Stimulated activated CD8-positive, alpha-beta memory T cell treated with anti-CD3 and anti-CD28 coated beads, Interleukin-15, amount 100 ng/mL, for 1 hour (primary cell): Measurements from ENCODE around the gene ANKRD49.

ENCODE experiments used
- DNase-seq: peaks from one replicate; pipeline ENCODE4 v3.0.0-alpha.2; 2020; ENCODE audit warnings: low read depth

The ANKRD49 gene

DNA sequence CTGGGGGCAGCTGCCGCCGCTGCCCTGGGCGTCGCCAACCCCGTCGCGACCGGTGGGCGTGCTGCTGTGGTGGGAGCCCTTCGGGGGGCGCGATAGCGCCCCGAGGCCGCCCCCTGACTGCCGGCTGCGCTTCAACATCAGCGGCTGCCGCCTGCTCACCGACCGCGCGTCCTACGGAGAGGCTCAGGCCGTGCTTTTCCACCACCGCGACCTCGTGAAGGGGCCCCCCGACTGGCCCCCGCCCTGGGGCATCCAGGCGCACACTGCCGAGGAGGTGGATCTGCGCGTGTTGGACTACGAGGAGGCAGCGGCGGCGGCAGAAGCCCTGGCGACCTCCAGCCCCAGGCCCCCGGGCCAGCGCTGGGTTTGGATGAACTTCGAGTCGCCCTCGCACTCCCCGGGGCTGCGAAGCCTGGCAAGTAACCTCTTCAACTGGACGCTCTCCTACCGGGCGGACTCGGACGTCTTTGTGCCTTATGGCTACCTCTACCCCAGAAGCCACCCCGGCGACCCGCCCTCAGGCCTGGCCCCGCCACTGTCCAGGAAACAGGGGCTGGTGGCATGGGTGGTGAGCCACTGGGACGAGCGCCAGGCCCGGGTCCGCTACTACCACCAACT is 51.0 kb downstream of the ANKRD49 start:
- DNase-seq, result no peak

DNA sequence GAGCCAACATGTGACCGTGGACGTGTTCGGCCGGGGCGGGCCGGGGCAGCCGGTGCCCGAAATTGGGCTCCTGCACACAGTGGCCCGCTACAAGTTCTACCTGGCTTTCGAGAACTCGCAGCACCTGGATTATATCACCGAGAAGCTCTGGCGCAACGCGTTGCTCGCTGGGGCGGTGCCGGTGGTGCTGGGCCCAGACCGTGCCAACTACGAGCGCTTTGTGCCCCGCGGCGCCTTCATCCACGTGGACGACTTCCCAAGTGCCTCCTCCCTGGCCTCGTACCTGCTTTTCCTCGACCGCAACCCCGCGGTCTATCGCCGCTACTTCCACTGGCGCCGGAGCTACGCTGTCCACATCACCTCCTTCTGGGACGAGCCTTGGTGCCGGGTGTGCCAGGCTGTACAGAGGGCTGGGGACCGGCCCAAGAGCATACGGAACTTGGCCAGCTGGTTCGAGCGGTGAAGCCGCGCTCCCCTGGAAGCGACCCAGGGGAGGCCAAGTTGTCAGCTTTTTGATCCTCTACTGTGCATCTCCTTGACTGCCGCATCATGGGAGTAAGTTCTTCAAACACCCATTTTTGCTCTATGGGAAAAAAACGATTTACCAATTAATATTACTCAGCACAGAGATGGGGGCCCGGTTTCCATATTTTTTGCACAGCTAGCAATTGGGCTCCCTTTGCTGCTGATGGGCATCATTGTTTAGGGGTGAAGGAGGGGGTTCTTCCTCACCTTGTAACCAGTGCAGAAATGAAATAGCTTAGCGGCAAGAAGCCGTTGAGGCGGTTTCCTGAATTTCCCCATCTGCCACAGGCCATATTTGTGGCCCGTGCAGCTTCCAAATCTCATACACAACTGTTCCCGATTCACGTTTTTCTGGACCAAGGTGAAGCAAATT is 51.7 kb downstream of the ANKRD49 start:
- DNase-seq, result no peak

DNA sequence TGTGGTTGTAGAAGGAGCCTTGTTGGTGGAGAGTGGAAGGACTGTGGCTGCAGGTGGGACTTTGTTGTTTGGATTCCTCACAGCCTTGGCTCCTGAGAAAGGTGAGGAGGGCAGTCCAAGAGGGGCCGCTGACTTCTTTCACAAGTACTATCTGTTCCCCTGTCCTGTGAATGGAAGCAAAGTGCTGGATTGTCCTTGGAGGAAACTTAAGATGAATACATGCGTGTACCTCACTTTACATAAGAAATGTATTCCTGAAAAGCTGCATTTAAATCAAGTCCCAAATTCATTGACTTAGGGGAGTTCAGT is 52.3 kb downstream of the ANKRD49 start:
- DNase-seq, result no peak

DNA sequence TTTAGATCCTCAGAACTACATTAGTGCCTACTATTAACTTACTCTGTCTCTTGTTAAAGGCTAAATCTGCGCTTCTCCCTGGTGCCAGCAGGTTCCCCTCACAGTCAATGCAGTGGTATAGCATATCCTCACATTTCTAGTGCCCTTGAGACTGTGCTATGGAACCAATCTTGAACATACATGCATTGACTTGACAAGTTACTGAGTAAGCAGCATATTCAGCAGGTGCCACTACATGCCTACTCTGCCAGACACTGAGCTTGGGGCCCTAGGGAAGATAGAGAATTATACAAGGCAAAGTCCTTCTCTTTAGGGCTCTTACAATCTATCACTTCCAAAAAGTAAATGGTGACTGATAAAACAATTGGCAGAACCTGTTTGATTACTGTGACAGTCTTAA is 53.1 kb downstream of the ANKRD49 start:
- no peak for DNase-seq

DNA sequence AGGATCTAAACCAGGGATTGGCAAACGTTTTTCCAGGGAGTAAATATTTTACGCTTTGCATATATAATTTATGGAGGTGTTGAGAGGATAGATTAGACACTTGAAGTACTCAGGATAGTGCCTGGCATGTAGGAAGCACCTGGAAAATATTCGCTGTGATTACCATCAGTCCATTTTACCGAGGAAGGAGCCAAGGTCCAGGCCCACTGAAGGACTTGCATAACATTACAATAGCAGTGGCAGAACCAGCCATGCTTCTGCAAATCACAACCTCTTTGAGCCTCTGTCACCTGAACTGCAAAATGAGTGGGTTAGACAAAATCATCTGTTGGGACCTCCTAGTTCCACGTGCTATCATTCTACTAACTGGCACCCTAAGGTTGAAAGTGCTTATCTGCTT is 55.4 kb downstream of the ANKRD49 start:
- no peak for DNase-seq
